ENCODE measurements around the gene LSM6.

The LSM6 gene

DNA sequence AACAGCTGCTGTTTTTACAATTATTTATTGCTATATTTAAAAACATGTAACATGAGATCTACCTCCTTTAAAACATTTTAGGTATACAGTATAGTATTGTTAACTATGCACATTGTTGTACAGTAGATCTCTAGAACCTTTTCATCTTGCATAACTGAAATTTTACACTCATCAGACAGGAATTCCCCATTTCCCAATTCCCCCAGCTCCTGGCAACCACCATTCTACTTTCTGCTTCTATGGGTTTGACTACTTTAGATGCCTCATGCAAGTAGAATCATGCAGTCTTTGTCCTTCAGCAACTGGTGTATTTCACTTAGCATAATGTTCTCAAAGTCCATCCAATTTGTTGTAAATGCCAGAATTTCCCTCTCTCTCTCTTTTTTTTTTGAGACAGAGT is 9.7 kb upstream of the LSM6 start:
- Mint-ChIP-seq H3K36me3 (ENCODE audit: low read depth) (no peaks in the 10 kb centered on the region), H3K4me1 (ENCODE audit: low read depth) (peaks cover 3% of the 10 kb centered on the region), H3K4me3 (no peak overlapping the region), H3K27me3 (peaks cover 15% of the 10 kb centered on the region), H3K9me3 (peaks cover 4% of the 10 kb centered on the region), H3K27ac (no peak overlapping the region)

- H3K9me3 Mint-ChIP-seq = no peaks in the 10 kb centered on the region
- no peaks in the 10 kb centered on the region for H3K36me3 Mint-ChIP-seq (ENCODE audit: low read depth)
- no peak overlapping the region for H3K4me3 Mint-ChIP-seq
- H3K27me3 Mint-ChIP-seq = no peaks in the 10 kb centered on the region
- no peak overlapping the region for H3K27ac Mint-ChIP-seq
- peaks cover 13% of the 10 kb centered on the region for H3K4me1 Mint-ChIP-seq (ENCODE audit: low read depth)
Observed at GRCh38 chr4:146170149-146170548, 5.4 kb upstream of the LSM6 start.

- peaks cover 17% of the 10 kb centered on the region for H3K36me3 Mint-ChIP-seq (ENCODE audit: low read depth)
- H3K4me3 Mint-ChIP-seq = peak overlapping the region; percentile 81
- no peaks in the 10 kb centered on the region for H3K9me3 Mint-ChIP-seq
- H3K4me1 Mint-ChIP-seq (ENCODE audit: low read depth) = peaks cover 60% of the 10 kb centered on the region
- peak overlapping the region; percentile 53 for H3K27ac Mint-ChIP-seq
- no peaks in the 10 kb centered on the region for H3K27me3 Mint-ChIP-seq
Observed at GRCh38 chr4:146176891-146177290, 1.4 kb downstream of the LSM6 start.

DNA sequence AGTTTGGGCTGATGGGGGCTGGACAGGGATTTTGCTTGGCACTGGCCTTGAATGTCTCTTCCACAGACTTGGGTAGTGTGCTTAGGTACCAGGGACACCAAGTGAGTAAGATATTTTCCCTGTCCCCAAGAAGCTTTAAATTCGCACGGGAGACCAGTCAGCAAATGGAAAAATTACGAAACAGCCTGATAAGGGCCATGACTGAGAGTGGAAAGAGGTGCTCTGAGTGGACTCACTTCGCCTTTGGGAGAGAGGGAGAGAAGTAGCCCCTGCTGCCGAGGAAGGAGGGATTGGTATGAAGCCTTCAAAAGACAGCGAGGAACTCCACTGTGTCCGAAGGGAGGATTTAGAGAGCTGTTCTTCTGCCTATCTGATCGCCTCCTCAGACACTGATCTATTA is 2.6 kb downstream of the LSM6 start:
- no peaks in the 10 kb centered on the region for H3K9me3 Mint-ChIP-seq
- H3K36me3 Mint-ChIP-seq (ENCODE audit: low read depth) = peaks cover 19% of the 10 kb centered on the region
- peak overlapping the region; percentile 65 for H3K27ac Mint-ChIP-seq
- H3K4me1 Mint-ChIP-seq (ENCODE audit: low read depth) = peaks cover 66% of the 10 kb centered on the region
- H3K4me3 Mint-ChIP-seq = no peak overlapping the region
- no peaks in the 10 kb centered on the region for H3K27me3 Mint-ChIP-seq

DNA sequence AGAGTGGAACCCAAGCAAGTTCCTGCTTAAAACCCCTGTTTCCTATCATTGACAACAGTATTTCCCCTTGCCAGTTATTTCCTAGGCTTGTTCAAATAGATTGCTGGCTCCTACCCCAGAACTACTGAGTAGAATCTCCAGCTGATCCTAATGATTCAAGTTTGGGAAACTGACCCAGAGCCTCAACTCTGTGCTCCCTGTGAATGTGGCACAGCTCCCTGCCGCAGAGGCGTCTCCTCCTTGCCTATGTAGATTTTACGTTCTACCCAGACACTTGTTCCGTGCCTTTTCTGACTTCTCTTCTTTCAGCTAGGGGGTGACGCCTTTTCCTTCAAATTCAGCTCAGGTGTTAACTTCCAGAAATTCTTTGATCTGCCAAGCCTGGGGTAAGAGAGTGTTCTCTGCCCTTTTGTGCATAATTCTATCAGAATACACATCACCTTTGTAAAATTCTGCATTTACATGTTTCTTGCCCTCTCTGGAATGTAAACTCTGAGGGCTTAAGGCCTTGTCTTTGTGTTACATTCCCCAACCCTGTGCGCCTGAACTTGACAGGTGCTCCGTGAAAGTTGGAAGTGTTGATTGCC is 4.4 kb downstream of the LSM6 start:
- Mint-ChIP-seq H3K27me3 (no peaks in the 10 kb centered on the region), H3K27ac (no peak overlapping the region), H3K4me1 (ENCODE audit: low read depth) (peaks cover 58% of the 10 kb centered on the region), H3K4me3 (no peak overlapping the region), H3K36me3 (ENCODE audit: low read depth) (peaks cover 26% of the 10 kb centered on the region), H3K9me3 (no peaks in the 10 kb centered on the region)

GRCh38 chr4:146182443-146182842 is 6.9 kb downstream of the LSM6 start:
- Mint-ChIP-seq H3K9me3 (no peaks in the 10 kb centered on the region), H3K4me1 (ENCODE audit: low read depth) (peaks cover 45% of the 10 kb centered on the region), H3K27me3 (no peaks in the 10 kb centered on the region), H3K36me3 (ENCODE audit: low read depth) (peaks cover 50% of the 10 kb centered on the region), H3K27ac (no peak overlapping the region), H3K4me3 (no peak overlapping the region)

DNA sequence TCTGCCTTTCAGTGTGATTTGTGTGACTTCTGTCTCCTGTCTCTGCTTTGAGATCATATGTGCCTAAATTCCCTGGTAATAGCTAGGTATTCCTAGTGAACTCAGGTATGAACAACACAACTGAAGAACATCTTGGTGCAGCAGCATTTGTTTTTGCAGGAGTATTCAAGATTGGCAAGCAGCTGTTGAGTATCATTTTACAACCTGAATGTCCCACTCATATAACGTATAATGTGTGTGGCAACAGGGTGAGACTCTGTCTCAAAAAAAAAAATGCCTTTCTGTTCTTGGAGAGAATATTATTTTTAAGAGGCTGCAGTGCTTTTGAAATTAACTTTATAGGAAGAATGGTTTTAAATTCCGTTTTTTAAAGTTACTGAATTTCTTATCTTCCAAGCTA is 7.7 kb downstream of the LSM6 start:
- Mint-ChIP-seq H3K27me3 (no peaks in the 10 kb centered on the region), H3K4me3 (no peak overlapping the region), H3K4me1 (ENCODE audit: low read depth) (peaks cover 38% of the 10 kb centered on the region), H3K36me3 (ENCODE audit: low read depth) (peaks cover 52% of the 10 kb centered on the region), H3K27ac (no peak overlapping the region), H3K9me3 (no peaks in the 10 kb centered on the region)

- H3K27me3 Mint-ChIP-seq = no peaks in the 10 kb centered on the region
- H3K27ac Mint-ChIP-seq = no peak overlapping the region
- peaks cover 12% of the 10 kb centered on the region for H3K4me1 Mint-ChIP-seq (ENCODE audit: low read depth)
- no peak overlapping the region for H3K4me3 Mint-ChIP-seq
- peaks cover 68% of the 10 kb centered on the region for H3K36me3 Mint-ChIP-seq (ENCODE audit: low read depth)
- no peaks in the 10 kb centered on the region for H3K9me3 Mint-ChIP-seq
Observed at GRCh38 chr4:146186041-146186440, 10.5 kb downstream of the LSM6 start.

DNA sequence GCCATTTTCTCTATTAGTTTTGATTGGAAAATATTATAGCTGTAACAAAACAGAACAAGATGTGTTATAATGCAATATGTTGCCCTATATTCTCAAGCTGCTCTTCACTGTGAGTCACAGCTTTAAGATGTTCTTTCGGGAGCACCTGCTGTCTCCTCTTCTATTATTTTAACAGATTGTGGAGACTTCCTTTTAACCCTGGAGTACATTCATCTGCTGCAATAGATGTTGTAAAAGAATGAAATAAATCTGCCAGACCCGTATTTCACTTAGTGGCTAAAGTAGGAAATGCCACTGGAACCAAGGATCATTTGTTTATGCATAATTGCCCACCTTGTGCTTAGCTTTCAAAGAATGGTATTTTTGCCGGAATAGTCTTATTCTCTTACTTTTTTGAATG is 11.1 kb downstream of the LSM6 start:
- no peak overlapping the region for H3K27ac Mint-ChIP-seq

GRCh38 chr4:146190456-146190855 is 14.9 kb downstream of the LSM6 start:
- no peaks in the 10 kb centered on the region for H3K4me1 Mint-ChIP-seq (ENCODE audit: low read depth)
- no peak overlapping the region for H3K27ac Mint-ChIP-seq
- H3K9me3 Mint-ChIP-seq = no peaks in the 10 kb centered on the region
- H3K27me3 Mint-ChIP-seq = no peaks in the 10 kb centered on the region
- H3K36me3 Mint-ChIP-seq (ENCODE audit: low read depth) = peaks cover 64% of the 10 kb centered on the region
- H3K4me3 Mint-ChIP-seq = no peak overlapping the region

More for the DNA sequence above, 11.1 kb downstream of the LSM6 start:
- Mint-ChIP-seq H3K27me3 (no peaks in the 10 kb centered on the region), H3K4me1 (ENCODE audit: low read depth) (peaks cover 8% of the 10 kb centered on the region), H3K36me3 (ENCODE audit: low read depth) (peaks cover 70% of the 10 kb centered on the region), H3K9me3 (no peaks in the 10 kb centered on the region), H3K4me3 (no peak overlapping the region)

DNA sequence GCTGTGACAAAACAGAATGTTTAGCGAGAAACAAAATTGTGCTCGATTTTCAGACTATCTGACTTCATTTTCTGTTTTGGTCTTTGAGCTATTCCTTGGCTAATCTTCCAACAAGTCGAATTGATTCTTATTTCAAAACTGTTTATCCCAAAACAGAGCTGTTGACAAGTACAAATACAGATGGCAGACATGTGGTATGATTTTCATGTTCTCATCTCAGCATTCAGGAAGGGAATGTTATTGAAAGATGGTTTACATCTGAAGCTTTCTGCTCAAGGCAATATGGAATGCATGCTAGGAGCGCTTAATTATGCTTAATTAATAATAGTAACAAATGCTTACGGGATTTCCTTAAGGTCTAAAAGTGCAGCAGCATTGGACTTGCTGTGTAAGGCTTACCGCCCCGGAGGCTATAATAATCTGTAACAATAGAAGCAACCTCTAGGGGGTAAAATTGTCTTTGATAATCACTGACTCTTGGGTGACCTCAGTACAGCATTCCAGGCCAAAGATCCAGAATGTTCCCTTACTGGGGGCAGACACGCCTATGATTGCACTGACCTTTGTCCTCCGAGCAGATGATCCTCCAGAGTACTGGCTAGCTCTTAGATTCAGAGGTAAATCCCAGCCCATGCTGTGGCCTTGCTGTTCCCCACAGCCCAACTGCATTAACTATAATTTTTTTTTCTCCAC is 16.4 kb downstream of the LSM6 start:
- H3K4me3 Mint-ChIP-seq = no peak overlapping the region

DNA sequence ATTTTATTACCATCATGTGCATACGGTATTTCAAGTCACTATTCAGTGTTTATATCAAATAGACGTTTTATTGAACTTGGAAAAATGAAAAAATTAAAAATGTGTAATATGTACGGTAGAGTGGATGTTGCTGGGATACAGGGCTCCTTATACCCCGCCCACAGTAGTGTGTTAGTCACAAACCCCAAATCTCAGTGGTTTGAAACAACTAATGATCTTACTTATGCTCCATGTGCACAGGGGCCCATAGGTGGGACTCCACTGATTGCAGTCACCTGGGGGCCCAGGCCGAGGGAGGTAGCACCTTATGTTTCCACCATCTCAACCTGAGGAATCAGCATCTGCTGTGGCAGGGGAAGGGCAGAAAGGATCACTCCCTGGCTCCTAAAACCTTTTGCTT is 18.1 kb downstream of the LSM6 start:
- no peaks in the 10 kb centered on the region for H3K9me3 Mint-ChIP-seq
- peaks cover 36% of the 10 kb centered on the region for H3K36me3 Mint-ChIP-seq (ENCODE audit: low read depth)
- H3K27me3 Mint-ChIP-seq = no peaks in the 10 kb centered on the region

More for the DNA sequence above, 16.4 kb downstream of the LSM6 start:
- Mint-ChIP-seq H3K9me3 (no peaks in the 10 kb centered on the region), H3K27me3 (no peaks in the 10 kb centered on the region), H3K27ac (no peak overlapping the region), H3K36me3 (ENCODE audit: low read depth) (peaks cover 51% of the 10 kb centered on the region), H3K4me1 (ENCODE audit: low read depth) (peaks cover 5% of the 10 kb centered on the region)

GRCh38 chr4:146194212-146194611 is 18.7 kb downstream of the LSM6 start:
- no peak overlapping the region for H3K27ac Mint-ChIP-seq
- H3K4me1 Mint-ChIP-seq (ENCODE audit: low read depth) = peaks cover 5% of the 10 kb centered on the region
- H3K4me3 Mint-ChIP-seq = no peak overlapping the region
- no peaks in the 10 kb centered on the region for H3K9me3 Mint-ChIP-seq
- H3K27me3 Mint-ChIP-seq = no peaks in the 10 kb centered on the region
- peaks cover 30% of the 10 kb centered on the region for H3K36me3 Mint-ChIP-seq (ENCODE audit: low read depth)

More for the DNA sequence above, 18.1 kb downstream of the LSM6 start:
- Mint-ChIP-seq H3K27ac (no peak overlapping the region), H3K4me3 (no peak overlapping the region), H3K4me1 (ENCODE audit: low read depth) (peaks cover 5% of the 10 kb centered on the region)

DNA sequence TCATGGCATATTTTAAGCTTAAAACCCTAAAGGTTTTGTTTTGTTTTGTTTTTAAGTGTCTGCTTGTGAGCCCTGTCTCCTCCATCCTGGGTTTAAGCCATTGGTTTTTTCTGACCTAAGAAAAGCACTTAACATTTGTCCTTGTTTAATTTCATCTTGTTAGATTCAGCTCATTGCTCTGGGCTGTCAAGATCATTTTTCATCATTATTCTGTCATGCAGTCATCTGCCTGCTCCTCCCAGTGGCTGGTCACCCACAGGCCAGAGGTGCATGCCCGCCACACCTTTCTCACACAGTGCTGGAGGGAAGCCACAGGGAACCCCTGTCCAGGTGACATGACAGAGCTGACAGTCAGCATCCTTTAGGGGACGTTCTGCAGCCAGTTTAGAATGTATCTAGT is 27.1 kb downstream of the LSM6 start:
- Mint-ChIP-seq H3K9me3 (no peaks in the 10 kb centered on the region), H3K4me3 (no peak overlapping the region), H3K27me3 (no peaks in the 10 kb centered on the region), H3K27ac (no peak overlapping the region), H3K36me3 (ENCODE audit: low read depth) (peaks cover 15% of the 10 kb centered on the region), H3K4me1 (ENCODE audit: low read depth) (no peaks in the 10 kb centered on the region)

- Mint-ChIP-seq H3K4me3 (no peak overlapping the region), H3K36me3 (ENCODE audit: low read depth) (peaks cover 11% of the 10 kb centered on the region), H3K27ac (no peak overlapping the region), H3K4me1 (ENCODE audit: low read depth) (no peaks in the 10 kb centered on the region), H3K9me3 (no peaks in the 10 kb centered on the region), H3K27me3 (no peaks in the 10 kb centered on the region)
Observed at GRCh38 chr4:146207410-146207809, 31.9 kb downstream of the LSM6 start.

DNA sequence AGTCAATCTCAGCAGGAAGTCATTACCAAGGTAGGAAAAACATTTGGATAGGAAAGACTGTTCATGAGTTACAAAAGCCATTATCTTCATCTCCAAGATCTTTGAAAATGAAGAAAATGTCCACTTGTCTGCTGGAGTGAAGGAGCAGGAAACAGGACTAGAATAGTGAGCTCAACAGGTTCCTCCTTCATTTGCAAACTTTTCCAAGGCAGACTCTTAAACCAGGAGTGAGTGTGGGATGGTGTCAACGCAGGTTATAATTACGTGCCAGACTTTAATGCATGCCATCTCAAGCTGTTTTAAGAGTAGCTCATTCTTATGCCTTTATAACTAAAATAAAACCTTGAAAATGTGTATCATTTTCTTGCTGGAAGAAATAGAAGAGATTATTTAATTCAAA is 35.4 kb downstream of the LSM6 start:
- Mint-ChIP-seq H3K4me1 (ENCODE audit: low read depth) (no peaks in the 10 kb centered on the region), H3K27ac (no peak overlapping the region), H3K4me3 (no peak overlapping the region), H3K27me3 (no peaks in the 10 kb centered on the region), H3K36me3 (ENCODE audit: low read depth) (no peaks in the 10 kb centered on the region), H3K9me3 (no peaks in the 10 kb centered on the region)
